Calu3 (cell line): ENCODE data around the gene PI4KA. TPM values are rescaled to one million over a fixed set of nuclear protein-coding genes. Genes with fewer than 3 reads are reported as not detected.
"Not testable (repeated sequence)": the region's sequence is repeated elsewhere in the genome, so short reads cannot be mapped to it uniquely, and the experiment has no call there.

ENCODE experiments used
- BruUV-seq: library from RNA; stranded (reverse); fragments of 400-500 nt; replicated peaks from 2 replicates; lab custom pipeline; 2021; lab: Mats Ljungman, UMichigan
- CTCF ChIA-PET: fragments of 300-600 bp; sonication (Branson Sonifier 250); formaldehyde crosslinking; loops from one replicate; lab custom pipeline; 2022; ENCODE audit warnings: antibody characterized with exemption; lab: Charles Lee
- DNase-seq: peaks from one replicate; pipeline ENCODE4 v3.0.0; 2022
- H3K27ac Mint-ChIP-seq: one replicate; pipeline ENCODE4 v1.8.0; 2022; ENCODE audit warnings: mixed read lengths; ENCODE audit not compliant: unreplicated experiment
- H3K27me3 Mint-ChIP-seq: one replicate; pipeline ENCODE4 v1.8.0; 2022; ENCODE audit warnings: mixed read lengths; ENCODE audit not compliant: unreplicated experiment
- H3K36me3 Mint-ChIP-seq: one replicate; pipeline ENCODE4 v1.8.0; 2022; ENCODE audit warnings: mild to moderate bottlenecking, moderate library complexity, mixed read lengths; ENCODE audit not compliant: insufficient read depth, unreplicated experiment
- H3K4me1 Mint-ChIP-seq: one replicate; pipeline ENCODE4 v1.8.0; 2022; ENCODE audit warnings: mild to moderate bottlenecking, low read depth, mixed read lengths; ENCODE audit not compliant: unreplicated experiment
- H3K4me3 Mint-ChIP-seq: one replicate; pipeline ENCODE4 v1.8.0; 2022; ENCODE audit warnings: mild to moderate bottlenecking, low read depth, moderate library complexity, mixed read lengths; ENCODE audit not compliant: unreplicated experiment
- H3K9me3 Mint-ChIP-seq: one replicate; pipeline ENCODE4 v1.8.0; 2022; ENCODE audit warnings: low read depth, mixed read lengths; ENCODE audit not compliant: unreplicated experiment
- CTCF ChIP-seq: fragments of 200-600 bp; IDR thresholded peaks from one replicate; pipeline ENCODE4 v1.8.0; 2022; ENCODE audit warnings: antibody characterized with exemption; ENCODE audit not compliant: unreplicated experiment
- intact Hi-C: fragments of 100-400 bp; cut with micrococcal nuclease; formaldehyde crosslinking; loops from one replicate; pipeline ENCODE4 v1.10.0; 2022; ENCODE audit not compliant: unreplicated experiment
- total RNA-seq: library from RNA; stranded (reverse); gene quantifications from 2 replicates; pipeline ENCODE4 v1.2.3, GENCODE V29; 2022

PI4KA gene
- total RNA-seq, 1 experiment from 2014 or later, result 77.9 TPM

DNA sequence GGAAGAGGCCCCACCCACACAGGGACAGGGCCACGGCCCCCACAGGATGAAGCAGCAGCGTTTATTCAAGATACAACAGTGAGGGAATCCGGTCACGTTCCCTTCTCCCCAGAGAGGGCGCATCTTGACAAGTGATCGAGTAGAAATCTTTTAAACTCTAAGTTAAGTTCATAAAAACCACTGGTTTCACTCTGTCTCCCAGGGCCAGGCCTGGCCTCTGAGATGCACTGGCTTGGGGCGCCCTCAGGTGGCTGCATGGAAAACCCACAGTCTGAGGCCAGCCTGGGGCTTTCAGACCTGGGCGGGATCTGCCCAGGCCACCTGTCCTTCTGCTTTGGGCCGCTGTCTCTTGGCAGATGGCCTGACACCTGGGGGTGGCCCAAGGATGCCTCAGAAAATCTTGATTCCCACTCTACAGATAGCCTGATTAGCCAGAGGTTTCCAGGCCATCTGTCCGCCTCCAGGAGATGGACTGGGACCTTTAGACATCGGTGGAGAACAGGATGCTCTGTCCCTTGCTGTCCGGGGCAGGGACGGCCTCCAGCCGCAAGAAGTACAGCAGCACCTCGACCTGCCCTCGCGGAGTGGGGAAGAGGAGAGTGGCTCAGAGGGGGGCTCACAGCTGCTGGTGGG is 161.0 kb downstream of the PI4KA start:
- intact Hi-C loops, result loop anchor here (1.0 to 10.0 kb wide), 2 partner anchors 91 to 283 kb away; no protein-coding TSS in a partner anchor
- H3K27me3 Mint-ChIP-seq, H3K9me3 Mint-ChIP-seq, H3K4me1 Mint-ChIP-seq, CTCF ChIA-PET, H3K4me3 Mint-ChIP-seq, H3K27ac Mint-ChIP-seq, BruUV-seq: not testable (repeated sequence)
- H3K36me3 Mint-ChIP-seq, result peaks cover 12% of the 10 kb centered on the region
- TF ChIP-seq CTCF, result peak; percentile 80
- peak; percentile 89 for DNase-seq

- intact Hi-C loops, result loop anchor here (10.0 kb wide), 1 partner anchor 281 kb away; no protein-coding TSS in a partner anchor
- CTCF ChIA-PET, H3K36me3 Mint-ChIP-seq, H3K9me3 Mint-ChIP-seq, H3K27ac Mint-ChIP-seq, H3K4me3 Mint-ChIP-seq, H3K4me1 Mint-ChIP-seq, H3K27me3 Mint-ChIP-seq, BruUV-seq, DNase-seq: not testable (repeated sequence)
Observed at GRCh38 chr22:20696056-20696455, 162.6 kb downstream of the PI4KA start.

DNA sequence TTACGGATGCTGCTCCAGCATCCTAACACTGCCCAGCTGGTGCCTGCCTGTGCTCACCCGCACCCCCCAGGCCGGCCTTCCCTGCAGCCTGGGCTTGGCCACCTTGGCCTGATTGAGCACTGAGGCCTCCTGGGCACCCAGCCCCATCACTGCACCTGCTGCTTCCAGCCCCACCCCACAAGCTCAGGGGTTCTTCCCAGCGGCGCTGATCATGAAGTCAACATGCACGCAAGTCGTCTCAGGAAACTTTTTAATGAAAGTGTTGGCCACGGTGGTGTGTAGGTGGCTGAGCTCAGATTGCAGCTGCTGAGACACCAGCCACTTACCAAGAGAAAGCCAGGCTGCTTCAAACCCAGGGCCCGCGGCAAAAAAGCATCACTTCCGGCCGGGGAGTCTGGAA is 163.4 kb downstream of the PI4KA start:
- intact Hi-C loops, result loop anchor here (10.0 kb wide), 1 partner anchor 280 kb away; no protein-coding TSS in a partner anchor
- H3K9me3 Mint-ChIP-seq, H3K36me3 Mint-ChIP-seq, CTCF ChIA-PET, BruUV-seq, DNase-seq, H3K4me3 Mint-ChIP-seq, H3K27me3 Mint-ChIP-seq, H3K4me1 Mint-ChIP-seq, H3K27ac Mint-ChIP-seq: not testable (repeated sequence)

GRCh38 chr22:20694256-20694655 is 164.4 kb downstream of the PI4KA start:
- H3K36me3 Mint-ChIP-seq, H3K4me1 Mint-ChIP-seq, BruUV-seq, H3K9me3 Mint-ChIP-seq, DNase-seq, H3K27me3 Mint-ChIP-seq, CTCF ChIA-PET, H3K4me3 Mint-ChIP-seq, H3K27ac Mint-ChIP-seq: not testable (repeated sequence)
- intact Hi-C loops, result loop anchor here (10.0 kb wide), 1 partner anchor 279 kb away; no protein-coding TSS in a partner anchor

DNA sequence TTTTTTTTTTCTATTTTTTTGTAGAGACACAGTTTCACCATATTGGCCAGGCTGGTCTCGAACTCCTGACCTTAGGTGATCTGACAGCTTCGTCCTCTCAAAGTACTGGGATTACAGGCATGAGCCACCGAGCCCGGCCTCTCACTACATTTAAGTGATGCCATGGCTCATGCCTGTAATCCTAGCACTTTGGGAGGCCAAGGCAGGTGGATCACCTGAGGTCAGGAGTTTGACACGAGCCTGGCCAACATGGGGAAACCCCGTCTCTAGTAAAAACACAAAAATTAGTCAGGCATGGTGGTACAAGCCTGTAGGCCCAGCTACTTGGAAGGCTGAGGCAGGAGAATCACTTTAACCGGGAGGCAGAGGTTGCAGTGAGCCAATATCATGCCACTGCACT is 165.7 kb downstream of the PI4KA start:
- intact Hi-C loops, result loop anchor here (10.0 kb wide), 1 partner anchor 278 kb away; no protein-coding TSS in a partner anchor
- DNase-seq, BruUV-seq, H3K9me3 Mint-ChIP-seq, H3K4me1 Mint-ChIP-seq, H3K27ac Mint-ChIP-seq, H3K36me3 Mint-ChIP-seq, CTCF ChIA-PET, H3K4me3 Mint-ChIP-seq, H3K27me3 Mint-ChIP-seq: not testable (repeated sequence)

GRCh38 chr22:20690586-20691317 is 167.9 kb downstream of the PI4KA start:
- H3K27me3 Mint-ChIP-seq, H3K4me1 Mint-ChIP-seq, BruUV-seq, H3K27ac Mint-ChIP-seq, CTCF ChIA-PET, DNase-seq, H3K4me3 Mint-ChIP-seq, H3K9me3 Mint-ChIP-seq, H3K36me3 Mint-ChIP-seq: not testable (repeated sequence)
- intact Hi-C loops, result loop anchor here (10.0 kb wide), 1 partner anchor 276 kb away; no protein-coding TSS in a partner anchor

GRCh38 chr22:20687356-20688172 is 171.0 kb downstream of the PI4KA start:
- H3K9me3 Mint-ChIP-seq, H3K4me1 Mint-ChIP-seq, H3K27me3 Mint-ChIP-seq, H3K36me3 Mint-ChIP-seq, intact Hi-C loops, BruUV-seq, DNase-seq, CTCF ChIA-PET, H3K4me3 Mint-ChIP-seq, H3K27ac Mint-ChIP-seq: not testable (repeated sequence)

DNA sequence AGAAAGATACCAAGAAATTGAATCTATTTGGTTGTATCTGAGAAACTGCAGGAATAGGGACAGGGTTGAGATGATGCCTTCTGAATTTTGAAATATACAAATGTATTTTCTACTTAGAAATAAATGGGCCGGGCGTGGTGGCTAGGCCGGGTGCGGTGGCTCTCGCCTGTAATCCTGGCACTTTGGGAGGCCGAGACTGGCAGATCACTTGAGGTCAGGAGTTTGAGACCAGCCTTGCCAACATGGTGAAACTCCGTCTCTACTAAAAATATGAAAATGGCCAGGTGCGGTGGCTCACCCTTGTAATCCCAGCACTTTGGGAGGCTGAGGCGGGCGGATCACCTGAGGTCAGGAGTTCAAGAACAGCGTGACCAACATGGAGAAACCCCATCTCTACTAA is 172.8 kb downstream of the PI4KA start:
- CTCF ChIA-PET, intact Hi-C loops, H3K27ac Mint-ChIP-seq, DNase-seq, H3K4me3 Mint-ChIP-seq, BruUV-seq, H3K9me3 Mint-ChIP-seq, H3K36me3 Mint-ChIP-seq, H3K27me3 Mint-ChIP-seq, H3K4me1 Mint-ChIP-seq: not testable (repeated sequence)
